Measurements from ENCODE around the gene ENAM.

ENAM gene

GRCh38 chr4:70674191-70674590, 45.6 kb downstream of the ENAM start:
- Histone ChIP-seq H3K9me3 (ENCODE audit: insufficient read depth, low read depth, low read length) (no peaks in the 10 kb centered on the region), H4K20me1 (ENCODE audit: insufficient read depth, low read length, poor library complexity, severe bottlenecking) (no peaks in the 10 kb centered on the region), H3K36me3 (ENCODE audit: insufficient read depth, low read length) (no peaks in the 10 kb centered on the region), H3K4me2 (ENCODE audit: low read depth, low read length, poor library complexity, severe bottlenecking) (no peak overlapping the region), H3K9ac (ENCODE audit: low read depth, low read length, poor library complexity, severe bottlenecking) (no peak overlapping the region), H2AFZ (ENCODE audit: low read length) (no peak overlapping the region), H3K4me3 (ENCODE audit: low read length, poor library complexity, severe bottlenecking) (no peak overlapping the region), H3K9me2 (replicated peaks; ENCODE audit: low read depth, low read length) (no peaks in the 10 kb centered on the region), H3F3A (ENCODE audit: low read depth) (peaks cover 5% of the 10 kb centered on the region; the same call in 1 of the 2 replicates), H3K79me2 (ENCODE audit: insufficient read depth, low read length) (no peaks in the 10 kb centered on the region), H3K4me1 (ENCODE audit: insufficient read depth, low read length, poor library complexity, severe bottlenecking) (peaks cover 26% of the 10 kb centered on the region), H3K27me3 (ENCODE audit: insufficient read depth, low read length, poor library complexity, severe bottlenecking) (no peaks in the 10 kb centered on the region)
- TF ChIP-seq EZH2phosphoT487 (IDR thresholded peaks at IDR 0.05; ENCODE audit: borderline replicate concordance) (no peak), CTCF (conservative IDR thresholded peaks at IDR 0.05; ENCODE audit: low read length) (no peak)

GRCh38 chr4:70674731-70675130, 46.2 kb downstream of the ENAM start:
- no peaks in the 10 kb centered on the region for H3K36me3 ChIP-seq (ENCODE audit: insufficient read depth, low read length)
- H3K9me2 ChIP-seq (replicated peaks; ENCODE audit: low read depth, low read length): no peaks in the 10 kb centered on the region
- no peak overlapping the region for H2AFZ ChIP-seq (ENCODE audit: low read length)
- H3K4me3 ChIP-seq (ENCODE audit: low read length, poor library complexity, severe bottlenecking): no peak overlapping the region
- peaks cover 5% of the 10 kb centered on the region; the same call in 1 of the 2 replicates for H3F3A ChIP-seq (ENCODE audit: low read depth)
- no peaks in the 10 kb centered on the region for H3K79me2 ChIP-seq (ENCODE audit: insufficient read depth, low read length)
- H3K4me2 ChIP-seq (ENCODE audit: low read depth, low read length, poor library complexity, severe bottlenecking): no peak overlapping the region
- no peak for TF ChIP-seq CTCF (conservative IDR thresholded peaks at IDR 0.05; ENCODE audit: low read length)
- TF ChIP-seq EZH2phosphoT487 (IDR thresholded peaks at IDR 0.05; ENCODE audit: borderline replicate concordance): no peak
- H3K9ac ChIP-seq (ENCODE audit: low read depth, low read length, poor library complexity, severe bottlenecking): no peak overlapping the region
- H3K4me1 ChIP-seq (ENCODE audit: insufficient read depth, low read length, poor library complexity, severe bottlenecking): peaks cover 28% of the 10 kb centered on the region
- H4K20me1 ChIP-seq (ENCODE audit: insufficient read depth, low read length, poor library complexity, severe bottlenecking): no peaks in the 10 kb centered on the region
- no peaks in the 10 kb centered on the region for H3K27me3 ChIP-seq (ENCODE audit: insufficient read depth, low read length, poor library complexity, severe bottlenecking)
- H3K9me3 ChIP-seq (ENCODE audit: insufficient read depth, low read depth, low read length): no peaks in the 10 kb centered on the region

GRCh38 chr4:70676554-70677090, 48.1 kb downstream of the ENAM start:
- no peak overlapping the region for H3K4me2 ChIP-seq (ENCODE audit: low read depth, low read length, poor library complexity, severe bottlenecking)
- H3K4me3 ChIP-seq (ENCODE audit: low read length, poor library complexity, severe bottlenecking): no peak overlapping the region
- H3K79me2 ChIP-seq (ENCODE audit: insufficient read depth, low read length): no peaks in the 10 kb centered on the region
- H3K4me1 ChIP-seq (ENCODE audit: insufficient read depth, low read length, poor library complexity, severe bottlenecking): peaks cover 28% of the 10 kb centered on the region
- no peaks in the 10 kb centered on the region for H4K20me1 ChIP-seq (ENCODE audit: insufficient read depth, low read length, poor library complexity, severe bottlenecking)
- no peak overlapping the region for H3K9ac ChIP-seq (ENCODE audit: low read depth, low read length, poor library complexity, severe bottlenecking)
- no peaks in the 10 kb centered on the region for H3K9me3 ChIP-seq (ENCODE audit: insufficient read depth, low read depth, low read length)
- no peaks in the 10 kb centered on the region for H3K36me3 ChIP-seq (ENCODE audit: insufficient read depth, low read length)
- H3K9me2 ChIP-seq (replicated peaks; ENCODE audit: low read depth, low read length): no peaks in the 10 kb centered on the region
- peaks cover 5% of the 10 kb centered on the region; the same call in 1 of the 2 replicates for H3F3A ChIP-seq (ENCODE audit: low read depth)
- no peaks in the 10 kb centered on the region for H3K27me3 ChIP-seq (ENCODE audit: insufficient read depth, low read length, poor library complexity, severe bottlenecking)
- TF ChIP-seq CTCF (conservative IDR thresholded peaks at IDR 0.05; ENCODE audit: low read length) (no peak), EZH2phosphoT487 (IDR thresholded peaks at IDR 0.05; ENCODE audit: borderline replicate concordance) (no peak)
- no peak overlapping the region for H2AFZ ChIP-seq (ENCODE audit: low read length)
